Activated CD8-positive, alpha-beta memory T cell treated with anti-CD3 and anti-CD28 coated beads for 1 hour (primary cell): ENCODE measurements around the gene AIFM3.
"Not testable (repeated sequence)": the region's sequence is repeated elsewhere in the genome, so short reads cannot be mapped to it uniquely, and the experiment has no call there.

Experiments used
- DNase-seq, 2 donors: peaks; one replicate each; pipeline ENCODE4 v3.0.0-alpha.2; 2020; ENCODE audit warnings: low read depth in 1 of 2; ENCODE audit errors: extremely low read depth in 1 of 2

Gene AIFM3

GRCh38 chr22:20957102-20957682 lies 9.9 kb upstream of the AIFM3 start:
- DNase-seq: no peak

- no peak for DNase-seq
Measured at GRCh38 chr22:20957683-20958431, 9.2 kb upstream of the AIFM3 start.

DNA sequence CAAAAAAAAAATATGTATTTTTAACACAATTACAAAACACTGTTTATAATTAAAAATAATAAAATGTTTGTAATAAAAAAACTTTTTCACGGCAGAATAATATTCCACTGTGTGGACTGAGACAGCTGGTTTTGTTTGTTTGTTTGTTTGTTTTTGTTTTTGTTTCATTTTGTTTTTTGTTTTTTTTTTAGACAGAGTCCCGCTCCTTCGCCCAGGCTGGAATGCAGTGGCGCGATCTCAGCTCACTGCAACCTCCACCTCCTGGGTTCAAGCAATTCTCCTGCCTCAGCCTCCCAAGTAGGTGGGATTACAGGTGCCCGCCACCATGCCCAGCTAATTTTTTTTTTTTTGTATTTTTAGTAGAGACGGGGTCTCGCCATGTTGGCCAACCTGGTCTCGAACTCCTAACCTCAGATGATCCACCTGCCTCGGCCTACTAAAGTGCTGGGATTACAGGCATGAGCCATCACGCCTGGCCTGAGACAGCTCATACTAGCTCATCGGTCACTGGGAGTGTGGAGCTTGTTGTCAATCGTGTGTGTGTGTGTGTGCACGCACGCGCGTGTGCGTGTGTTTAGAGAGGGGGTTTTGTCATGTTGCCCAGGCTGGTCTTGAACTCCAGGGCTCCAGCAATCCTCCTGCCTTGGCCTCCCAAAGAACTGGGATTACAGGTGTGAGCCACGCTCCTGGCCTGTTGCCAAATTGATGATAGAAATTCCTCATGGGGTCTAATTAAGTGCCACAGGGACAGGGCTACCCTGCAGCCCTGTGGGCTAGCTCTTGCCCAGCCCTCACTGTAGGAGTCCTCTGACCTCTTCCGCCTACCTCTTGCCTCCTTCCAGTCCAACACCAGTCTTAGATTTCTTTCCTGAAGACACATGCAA lies 7.2 kb upstream of the AIFM3 start:
- DNase-seq: no peak

GRCh38 chr22:20960609-20961008 lies 6.4 kb upstream of the AIFM3 start:
- DNase-seq: no peak

DNA sequence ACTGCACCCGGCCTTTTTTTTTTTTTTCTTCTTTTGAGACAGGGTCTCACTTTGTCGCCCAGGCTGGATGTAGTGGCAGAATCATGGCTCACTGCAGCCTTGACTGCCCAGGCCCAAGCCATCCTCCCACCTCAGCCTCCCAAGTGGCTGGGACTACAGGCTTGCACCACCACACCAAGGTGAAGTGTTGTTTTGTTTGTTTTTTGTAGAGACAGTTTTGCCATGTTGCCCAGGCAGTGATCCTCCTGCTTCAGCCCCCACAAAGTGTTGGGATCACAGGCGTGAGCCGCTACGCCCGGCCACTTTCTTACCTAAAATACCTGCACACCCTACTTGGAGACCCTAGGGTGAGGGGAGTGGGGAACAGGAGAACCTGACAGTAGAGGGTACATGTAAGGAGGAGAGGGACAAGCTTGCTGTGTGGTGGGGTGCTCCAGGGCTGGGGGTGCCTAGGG lies 4.5 kb upstream of the AIFM3 start:
- no peak for DNase-seq

DNA sequence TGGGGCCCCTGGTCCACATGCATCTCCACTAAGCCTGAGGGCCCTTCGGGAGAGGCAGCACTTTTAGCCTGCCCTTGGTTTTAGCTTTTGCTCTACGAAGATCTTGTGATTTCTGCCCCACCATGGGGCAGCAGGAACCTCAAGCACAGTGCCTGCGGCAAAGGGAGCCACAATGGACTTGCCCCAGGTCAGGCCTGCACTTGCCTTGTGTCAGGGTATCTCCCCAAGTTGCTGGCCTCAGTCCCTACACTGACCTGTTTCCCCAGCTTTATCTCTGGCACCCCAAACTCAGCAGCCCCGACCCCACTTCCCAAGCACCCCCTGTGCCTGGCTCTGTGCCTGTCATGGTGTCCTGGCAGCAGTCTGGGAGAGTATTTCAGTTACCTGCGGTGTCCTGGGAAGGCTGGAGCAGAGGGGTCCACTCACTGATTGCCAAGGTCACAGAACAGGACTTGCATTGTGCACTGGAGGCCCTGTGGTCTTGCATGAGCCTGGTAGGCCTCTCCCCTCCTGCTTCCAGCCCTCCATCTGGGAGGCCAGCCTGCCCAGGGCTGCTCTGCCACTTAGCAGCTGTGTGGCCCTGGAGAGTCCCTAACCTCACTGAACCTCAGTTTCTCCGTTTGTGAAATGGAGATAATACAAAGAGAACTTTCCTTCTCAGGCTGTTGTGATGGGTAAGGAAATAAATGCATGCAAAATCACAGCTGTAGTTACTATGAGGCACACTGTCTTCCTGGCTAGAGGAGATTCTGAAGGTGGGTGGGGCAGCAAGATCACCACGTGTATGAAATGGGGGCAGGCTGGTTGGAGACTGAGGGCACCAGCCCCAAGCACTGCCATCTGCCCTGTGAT lies 3.6 kb upstream of the AIFM3 start:
- no peak for DNase-seq

GRCh38 chr22:20964090-20964798 lies 2.8 kb upstream of the AIFM3 start:
- no peak for DNase-seq

DNA sequence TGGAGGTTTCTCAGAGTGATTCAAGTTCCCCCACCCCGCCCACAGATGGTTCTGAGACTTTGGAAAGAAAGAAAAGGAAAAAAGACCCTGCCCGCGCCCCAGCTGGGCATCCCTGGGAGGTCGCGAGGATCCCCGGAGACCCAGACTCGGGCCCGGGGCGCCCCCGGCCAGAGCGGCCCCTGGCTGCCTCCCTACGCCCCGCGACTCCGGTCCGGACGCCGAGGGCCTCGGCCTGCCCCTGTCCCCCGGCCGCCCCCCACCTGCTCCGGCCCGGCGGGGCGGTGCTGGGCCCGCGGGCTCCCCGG lies 2.3 kb upstream of the AIFM3 start:
- no peak for DNase-seq

- no peak for DNase-seq
Measured at GRCh38 chr22:20965104-20965887, 1.8 kb upstream of the AIFM3 start.

DNA sequence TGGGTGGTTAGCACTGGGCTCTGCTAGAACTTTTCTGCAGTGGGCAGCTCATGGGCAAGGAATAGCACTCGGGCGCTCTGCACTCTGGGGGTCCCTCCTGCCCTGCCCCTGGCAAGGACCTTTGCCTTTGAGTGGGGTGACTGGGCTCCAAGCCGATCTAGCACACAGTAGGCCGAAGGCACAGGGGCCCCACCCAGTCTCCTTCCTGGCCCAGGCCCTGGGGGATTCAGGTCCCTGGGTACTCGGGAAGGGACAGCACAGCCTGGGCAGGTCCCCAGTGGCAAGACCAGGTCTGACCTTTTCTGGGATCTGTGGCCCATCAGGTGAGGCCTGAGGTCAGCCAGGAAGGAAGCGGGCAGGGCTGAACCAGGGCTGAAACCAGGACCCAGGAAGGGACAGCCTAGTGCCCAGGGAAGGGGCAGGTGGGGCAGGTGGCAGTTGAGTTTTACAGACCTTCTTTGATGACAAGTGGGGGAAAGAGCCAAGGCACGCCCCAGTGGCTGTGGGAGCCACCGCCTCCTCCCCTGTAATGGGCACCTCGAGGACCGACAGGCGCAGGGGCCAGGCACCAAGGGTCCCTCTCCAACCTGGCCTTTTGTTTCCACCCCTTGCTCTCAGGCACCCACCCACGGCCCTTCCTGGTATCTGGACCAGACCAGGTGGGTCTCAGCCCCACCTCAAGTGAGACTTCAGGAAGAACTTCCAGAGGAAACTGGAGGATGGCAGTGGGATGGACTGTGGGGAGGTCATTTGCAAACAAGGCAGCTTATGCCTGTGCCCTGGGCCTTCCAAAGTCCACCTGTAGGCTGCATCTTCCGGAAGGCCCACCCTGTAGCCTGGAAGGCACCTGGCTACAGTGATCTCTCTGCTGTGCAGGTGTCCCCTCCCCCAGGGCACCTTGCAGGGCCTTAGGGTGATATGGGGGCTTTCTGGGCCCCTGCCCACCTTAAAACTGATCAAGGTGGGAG lies 883 bp upstream of the AIFM3 start:
- DNase-seq: no peak

- no peak for DNase-seq
Measured at GRCh38 chr22:20967697-20968211, 699 bp downstream of the AIFM3 start.

DNA sequence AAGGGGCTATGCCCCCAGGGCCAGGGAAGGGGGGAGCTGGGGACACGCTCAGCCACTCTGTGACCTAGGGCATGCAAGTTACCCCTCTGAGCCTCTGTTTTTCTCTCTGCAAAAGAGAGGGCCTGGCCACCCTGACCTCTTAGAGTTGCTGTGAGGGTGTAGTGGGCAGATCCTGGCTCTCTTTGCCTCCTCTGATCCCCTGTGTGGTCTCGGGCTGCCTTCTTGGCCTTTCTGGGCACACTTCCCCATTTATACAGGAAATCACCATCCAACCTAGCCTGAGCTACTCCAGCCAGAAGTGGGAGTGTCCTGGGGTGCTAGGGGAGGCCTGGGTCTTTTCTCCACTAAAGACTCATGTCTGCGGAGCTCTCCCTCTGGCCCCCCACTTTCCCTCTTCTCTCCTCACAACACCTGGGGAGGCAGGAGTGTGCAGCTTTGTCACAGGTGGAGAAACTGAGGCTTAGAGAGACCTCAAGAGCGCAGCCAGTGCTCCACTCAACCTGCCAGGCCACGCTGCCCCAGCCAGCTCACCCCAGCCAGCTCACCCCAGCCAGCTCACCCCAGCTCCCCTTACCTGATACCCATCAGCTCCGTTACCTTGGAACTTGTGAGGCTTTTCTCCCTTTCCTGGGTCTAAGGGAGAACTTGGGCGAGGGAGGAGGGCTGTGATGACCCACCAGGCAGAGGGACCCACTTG lies 1.4 kb downstream of the AIFM3 start:
- no peak for DNase-seq

- no peak for DNase-seq
Measured at GRCh38 chr22:20970939-20971657, 4.0 kb downstream of the AIFM3 start.

DNA sequence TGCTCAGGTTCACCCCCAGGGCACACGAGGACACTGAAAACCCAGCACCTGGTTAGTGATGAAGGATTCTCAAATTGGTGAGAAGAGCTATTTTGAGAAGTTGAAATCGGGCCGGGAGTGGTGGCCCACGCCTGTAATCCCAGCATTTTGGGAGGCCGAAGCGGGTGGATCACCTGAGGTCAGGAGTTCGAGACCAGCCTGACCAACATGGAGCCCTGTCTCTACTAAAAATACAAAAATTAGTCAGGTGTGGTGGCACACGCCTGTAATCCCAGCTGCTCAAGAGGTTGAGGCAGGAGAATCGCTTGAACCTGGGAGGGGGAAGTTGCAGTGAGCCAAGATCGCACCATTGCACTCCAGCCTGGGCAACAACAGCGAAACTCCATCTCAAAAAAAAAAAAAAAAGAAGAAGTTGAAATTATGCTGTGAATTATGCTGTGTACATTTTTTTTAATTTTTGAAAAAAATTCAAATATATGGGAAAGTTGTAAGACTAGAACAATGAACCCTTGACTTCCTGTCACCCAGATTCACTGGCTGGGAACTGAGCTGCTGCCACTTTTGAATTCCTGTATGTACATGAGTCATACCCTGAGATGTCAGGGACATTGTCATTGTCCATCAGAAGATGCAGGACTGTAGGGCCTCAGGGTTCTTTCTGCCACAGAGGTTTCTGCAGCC lies 5.1 kb downstream of the AIFM3 start:
- DNase-seq: not testable (repeated sequence)

DNA sequence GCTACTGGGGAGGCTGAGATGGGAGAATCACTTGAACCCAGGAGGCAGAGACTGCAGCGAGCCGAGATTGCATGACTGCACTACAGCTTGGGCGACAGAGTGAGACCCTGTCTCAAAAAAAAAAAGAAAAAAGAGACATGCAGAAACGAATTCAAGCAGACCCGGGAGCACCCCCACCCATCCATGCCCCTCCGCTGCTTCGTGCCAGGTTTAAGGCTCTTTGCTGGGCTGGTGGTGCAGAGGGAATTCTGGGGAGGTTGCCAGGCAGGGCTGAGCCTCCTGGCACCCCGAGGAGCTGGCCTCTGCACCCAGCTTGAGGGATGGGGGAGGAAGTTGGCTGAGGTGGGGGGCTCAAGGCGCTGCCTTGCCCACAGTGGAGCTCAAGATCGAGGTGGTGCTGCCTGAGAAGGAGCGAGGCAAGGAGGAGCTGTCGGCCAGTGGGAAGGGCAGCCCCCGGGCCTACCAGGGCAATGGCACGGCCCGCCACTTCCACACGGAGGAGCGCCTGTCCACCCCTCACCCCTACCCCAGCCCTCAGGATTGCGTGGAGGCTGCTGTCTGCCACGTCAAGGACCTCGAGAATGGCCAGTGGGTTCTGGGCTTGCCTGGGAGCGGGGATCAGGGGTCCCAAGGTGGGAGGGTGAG lies 6.0 kb downstream of the AIFM3 start:
- DNase-seq: no peak
